Hypothalamus (tissue), 51 donors: ENCODE data around the gene CD151.
A peak's percentile ranks its signal among the peaks of the same experiment; 100 is the strongest.

Experiments used
- DNase-seq, 51 donors: peaks; one replicate each; lab custom pipeline; 2025; lab: John Stamatoyannopoulos, UW

CD151 gene

GRCh38 chr11:812390-812789, 20.4 kb upstream of the CD151 start:
- DNase-seq = no peak

GRCh38 chr11:813072-813455, 19.7 kb upstream of the CD151 start:
- no peak for DNase-seq

DNA sequence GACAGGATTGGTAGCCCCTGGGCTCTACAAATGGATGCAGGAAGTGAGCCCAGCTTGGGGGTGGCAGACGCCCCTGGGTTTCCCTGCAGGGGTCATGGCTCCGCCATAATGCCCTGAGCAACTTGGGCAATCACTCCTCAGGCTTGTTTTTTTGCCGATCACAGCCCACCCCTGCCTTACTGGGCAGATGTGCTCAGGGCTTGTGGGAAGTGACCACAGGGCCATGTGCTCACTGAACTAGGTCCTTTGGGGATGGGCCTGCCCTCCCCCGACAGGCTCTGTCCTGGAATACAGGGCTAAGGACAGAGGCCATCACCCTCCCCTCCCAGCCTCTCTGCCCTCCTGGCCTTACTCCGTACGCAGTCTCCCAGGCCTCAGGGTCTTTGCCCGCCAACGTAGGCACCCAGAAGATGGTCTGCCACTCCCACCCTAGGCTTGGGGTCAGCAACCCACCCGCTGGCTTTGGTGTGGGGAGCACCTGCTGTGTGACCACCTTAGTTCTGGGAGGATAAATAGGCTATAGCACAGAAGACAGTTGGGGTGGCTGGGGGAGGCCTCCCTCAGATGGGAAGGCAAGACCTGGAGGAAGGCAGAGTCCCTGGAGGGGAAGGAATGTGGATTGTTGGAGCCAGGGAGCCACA, 19.2 kb upstream of the CD151 start:
- no peak for DNase-seq

GRCh38 chr11:815675-816432, 16.9 kb upstream of the CD151 start:
- no peak for DNase-seq

DNA sequence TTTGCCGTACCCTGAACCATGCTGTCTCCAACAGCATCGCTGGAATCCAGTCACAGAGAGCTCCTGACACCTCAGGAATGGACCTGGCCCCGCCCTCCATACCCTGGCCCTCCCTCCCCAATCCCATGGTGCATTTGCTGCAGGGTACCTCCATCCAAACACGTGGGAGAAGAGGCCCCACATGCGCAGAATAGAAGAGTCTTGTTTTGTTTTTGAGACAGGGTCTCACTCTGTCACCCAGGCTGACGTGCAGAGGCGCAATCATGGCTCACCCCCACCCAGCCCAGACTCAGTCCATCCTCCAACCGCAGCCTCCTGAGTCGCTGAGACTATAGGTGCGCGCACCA, 16.3 kb upstream of the CD151 start:
- no peak for DNase-seq

DNA sequence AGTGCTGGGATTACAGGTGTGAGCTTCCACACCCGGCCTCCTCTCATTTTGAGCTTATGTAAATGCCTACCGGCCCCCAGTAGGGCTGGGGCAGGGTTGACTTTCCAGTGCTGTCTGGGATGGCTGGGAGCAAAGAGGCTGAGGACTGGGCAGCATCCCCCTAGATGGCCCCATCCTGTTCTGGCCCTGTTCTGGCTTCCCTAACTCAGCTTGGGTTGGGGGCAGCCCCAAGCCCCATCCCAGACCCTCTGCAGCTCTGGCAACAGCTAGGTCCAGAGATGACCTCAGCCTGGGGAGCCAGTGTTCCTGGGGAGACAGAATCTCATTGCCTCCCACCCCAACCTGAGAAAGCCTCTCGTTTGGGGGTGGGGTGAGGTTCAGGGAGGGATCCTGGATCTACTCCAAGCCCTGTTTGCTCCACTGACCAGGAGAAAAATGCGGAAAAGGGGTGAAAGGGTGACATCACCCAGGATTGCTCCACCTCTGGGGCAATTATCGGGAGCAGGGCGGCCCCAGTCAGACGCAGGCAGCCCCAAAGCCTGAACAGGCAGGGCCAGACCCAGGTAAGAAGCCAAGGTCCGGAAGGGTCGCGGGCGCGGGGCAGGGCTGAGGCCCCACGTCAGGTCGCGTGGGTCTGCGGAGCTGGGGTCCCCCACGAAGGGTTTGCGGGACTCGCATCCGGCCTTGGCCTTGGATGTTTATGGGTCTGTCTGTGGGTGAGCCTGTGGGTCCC, 14.2 kb upstream of the CD151 start, which contains the start of gene PNPLA2:
TSS of gene PNPLA2 (plus strand) at position 519 of the 733 bp plus-strand sequence. CDS start 805 bp downstream, outside the sequence.
- DNase-seq = no peak

DNA sequence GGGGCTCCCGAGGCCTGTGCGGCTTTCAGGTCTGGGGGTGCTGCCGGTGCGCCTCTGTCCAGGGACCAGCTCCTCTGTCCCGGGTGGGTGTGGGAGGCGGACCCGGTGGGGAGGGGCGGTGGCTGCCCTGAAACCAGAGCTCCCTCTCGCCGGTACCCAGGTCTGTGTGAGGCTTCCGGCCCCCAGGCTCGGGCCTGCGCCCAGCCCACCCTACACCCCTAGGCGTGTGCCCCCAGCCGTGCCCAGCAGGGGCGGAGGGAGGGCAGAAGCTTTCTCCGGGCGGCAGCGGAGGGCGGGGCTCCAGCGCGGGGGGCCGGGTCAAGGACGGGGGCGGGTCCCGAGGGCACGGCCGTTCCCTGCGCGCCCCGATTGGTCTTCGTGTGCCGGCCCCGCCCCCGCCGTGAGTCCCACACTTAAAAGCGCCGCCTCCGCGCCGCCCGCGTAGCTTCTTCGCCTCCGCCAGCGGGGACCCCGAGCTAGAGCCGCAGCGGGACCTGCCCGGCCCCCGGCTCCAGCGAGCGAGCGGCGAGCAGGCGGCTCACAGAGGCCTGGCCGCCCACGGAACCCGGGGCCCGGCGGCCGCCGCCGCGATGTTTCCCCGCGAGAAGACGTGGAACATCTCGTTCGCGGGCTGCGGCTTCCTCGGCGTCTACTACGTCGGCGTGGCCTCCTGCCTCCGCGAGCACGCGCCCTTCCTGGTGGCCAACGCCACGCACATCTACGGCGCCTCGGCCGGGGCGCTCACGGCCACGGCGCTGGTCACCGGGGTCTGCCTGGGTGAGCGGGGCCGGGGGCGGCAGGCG, 13.4 kb upstream of the CD151 start:
- peak in 50 of 51 donors; percentile 32 to 95 (median 84) for DNase-seq

GRCh38 chr11:819943-820649, 12.7 kb upstream of the CD151 start:
- DNase-seq = peak in 37 of 51 donors; percentile 22 to 75 (median 58)

DNA sequence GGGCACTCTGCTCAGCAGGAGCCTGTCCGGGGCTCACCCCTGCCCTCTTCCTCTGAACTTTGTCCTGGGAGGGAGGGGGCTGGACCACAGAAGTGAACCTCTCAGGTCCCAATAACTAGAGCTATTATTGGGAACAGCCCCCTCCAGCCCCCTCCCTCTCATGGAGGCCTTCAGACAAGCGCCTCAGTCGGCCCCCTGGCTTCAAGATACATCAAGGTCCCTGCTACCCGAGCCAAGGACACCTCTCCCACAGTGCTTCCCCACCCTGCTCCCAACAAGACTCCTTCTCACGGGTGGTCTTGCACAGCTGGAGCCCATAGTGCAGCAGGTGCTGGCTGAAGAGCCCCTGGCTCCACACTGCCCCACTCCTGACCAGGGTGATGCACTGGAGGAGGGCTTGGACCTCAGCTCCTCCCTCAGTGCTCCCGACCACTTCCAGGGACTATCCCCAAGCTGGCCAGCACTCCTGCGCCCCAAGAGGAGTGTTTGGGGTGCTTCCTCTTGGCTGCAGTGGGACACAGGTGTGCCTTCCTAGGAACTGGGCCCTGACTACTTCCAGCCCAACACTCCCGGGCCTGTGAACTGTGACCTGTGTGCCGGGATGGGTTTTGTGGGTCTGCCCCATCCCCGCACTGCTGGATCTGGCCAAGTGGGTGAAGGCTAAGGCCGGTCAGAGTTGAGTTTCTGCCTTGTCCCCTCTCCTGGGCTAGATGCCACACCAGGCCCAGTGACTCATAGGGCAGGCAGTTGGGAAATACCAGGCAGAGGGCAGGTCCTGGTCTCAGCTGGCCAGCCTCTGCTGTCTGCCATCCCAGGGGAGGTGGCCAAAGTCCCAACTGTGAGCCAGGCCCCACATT, 11.9 kb upstream of the CD151 start:
- DNase-seq = peak in 16 of 51 donors; percentile 19 to 82 (median 52)

GRCh38 chr11:821512-822371, 11.0 kb upstream of the CD151 start:
- DNase-seq = peak in 9 of 51 donors; percentile 12 to 46 (median 20)

DNA sequence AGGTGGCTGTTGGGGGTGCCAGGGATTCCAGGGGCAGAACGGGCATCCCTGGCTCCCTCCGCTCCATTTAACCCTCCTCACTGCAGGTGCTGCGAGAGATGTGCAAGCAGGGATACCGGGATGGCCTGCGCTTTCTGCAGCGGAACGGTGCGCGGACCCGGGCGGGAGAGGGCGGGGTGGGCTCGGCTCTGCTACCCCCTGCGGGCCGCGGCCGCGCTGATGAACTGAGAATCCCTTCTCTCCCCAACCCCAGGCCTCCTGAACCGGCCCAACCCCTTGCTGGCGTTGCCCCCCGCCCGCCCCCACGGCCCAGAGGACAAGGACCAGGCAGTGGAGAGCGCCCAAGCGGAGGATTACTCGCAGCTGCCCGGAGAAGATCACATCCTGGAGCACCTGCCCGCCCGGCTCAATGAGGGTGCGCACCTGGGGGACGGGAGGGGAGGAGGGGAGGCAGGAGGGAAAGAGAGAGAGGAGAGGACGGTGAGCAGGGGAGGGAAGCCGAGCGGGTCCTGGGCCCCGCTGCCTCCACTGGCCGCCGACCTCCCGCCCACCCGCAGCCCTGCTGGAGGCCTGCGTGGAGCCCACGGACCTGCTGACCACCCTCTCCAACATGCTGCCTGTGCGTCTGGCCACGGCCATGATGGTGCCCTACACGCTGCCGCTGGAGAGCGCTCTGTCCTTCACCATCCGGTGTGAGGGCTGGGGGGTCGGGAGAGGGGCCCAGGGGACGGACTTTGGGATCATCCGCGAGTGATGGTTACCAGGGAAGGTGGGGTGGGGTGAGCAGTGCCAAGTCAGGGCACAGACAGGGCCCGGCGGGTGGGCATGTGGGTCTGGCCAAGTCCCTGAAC, 9.1 kb upstream of the CD151 start:
- no peak for DNase-seq

DNA sequence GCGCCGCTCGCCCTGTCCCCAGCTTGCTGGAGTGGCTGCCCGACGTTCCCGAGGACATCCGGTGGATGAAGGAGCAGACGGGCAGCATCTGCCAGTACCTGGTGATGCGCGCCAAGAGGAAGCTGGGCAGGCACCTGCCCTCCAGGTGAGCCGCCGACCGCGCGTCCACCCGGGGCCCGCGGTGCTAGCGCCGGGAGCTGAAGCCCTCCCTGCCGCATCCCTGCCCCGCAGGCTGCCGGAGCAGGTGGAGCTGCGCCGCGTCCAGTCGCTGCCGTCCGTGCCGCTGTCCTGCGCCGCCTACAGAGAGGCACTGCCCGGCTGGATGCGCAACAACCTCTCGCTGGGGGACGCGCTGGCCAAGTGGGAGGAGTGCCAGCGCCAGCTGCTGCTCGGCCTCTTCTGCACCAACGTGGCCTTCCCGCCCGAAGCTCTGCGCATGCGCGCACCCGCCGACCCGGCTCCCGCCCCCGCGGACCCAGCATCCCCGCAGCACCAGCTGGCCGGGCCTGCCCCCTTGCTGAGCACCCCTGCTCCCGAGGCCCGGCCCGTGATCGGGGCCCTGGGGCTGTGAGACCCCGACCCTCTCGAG, 8.4 kb upstream of the CD151 start:
- DNase-seq = peak in 19 of 51 donors; percentile 16 to 63 (median 38)

- no peak for DNase-seq
These were observed 7.8 kb upstream of the CD151 start for GRCh38 chr11:824942-825341.

DNA sequence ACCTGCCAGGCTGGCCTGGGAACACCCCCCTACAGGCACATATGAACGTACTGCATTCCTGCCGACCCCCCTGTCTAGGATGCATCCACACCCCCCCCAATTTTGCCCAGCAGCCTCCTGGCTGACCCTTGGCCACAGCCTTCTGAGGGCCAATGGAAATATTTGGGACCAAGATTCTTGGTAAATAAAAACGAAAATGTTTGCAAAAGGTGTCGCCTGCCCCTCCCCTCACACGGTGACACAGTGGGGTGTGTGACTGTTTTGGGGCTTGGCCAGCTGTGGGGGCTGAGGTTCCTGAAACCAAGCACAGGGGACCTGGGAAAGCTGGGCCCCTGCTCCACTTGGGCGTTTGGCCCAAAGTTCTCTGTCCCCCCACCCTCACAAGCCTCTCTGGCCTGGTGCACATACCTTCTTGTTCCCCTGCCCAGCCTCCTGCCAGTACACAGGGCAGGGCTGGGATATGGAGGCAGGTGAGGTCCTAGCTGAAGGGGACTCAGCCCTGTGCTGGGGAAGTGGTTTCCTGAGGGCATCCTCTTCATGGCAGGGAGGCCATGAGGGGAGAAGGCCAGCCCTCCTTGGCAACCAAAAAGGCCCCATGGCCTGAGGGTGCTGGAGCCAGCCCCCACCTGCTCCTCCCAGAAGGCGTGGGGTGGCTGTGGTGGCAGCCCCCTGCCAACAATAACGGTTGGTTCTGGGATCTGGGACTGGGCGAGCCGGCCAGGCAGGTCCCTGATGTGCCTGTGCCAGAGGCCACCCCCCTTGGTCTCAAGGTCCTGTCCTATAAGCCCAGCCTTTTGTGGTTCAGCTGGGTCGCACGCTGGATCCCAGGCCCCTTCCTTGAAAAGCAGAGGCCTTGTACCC, 7.2 kb upstream of the CD151 start:
- no peak for DNase-seq

DNA sequence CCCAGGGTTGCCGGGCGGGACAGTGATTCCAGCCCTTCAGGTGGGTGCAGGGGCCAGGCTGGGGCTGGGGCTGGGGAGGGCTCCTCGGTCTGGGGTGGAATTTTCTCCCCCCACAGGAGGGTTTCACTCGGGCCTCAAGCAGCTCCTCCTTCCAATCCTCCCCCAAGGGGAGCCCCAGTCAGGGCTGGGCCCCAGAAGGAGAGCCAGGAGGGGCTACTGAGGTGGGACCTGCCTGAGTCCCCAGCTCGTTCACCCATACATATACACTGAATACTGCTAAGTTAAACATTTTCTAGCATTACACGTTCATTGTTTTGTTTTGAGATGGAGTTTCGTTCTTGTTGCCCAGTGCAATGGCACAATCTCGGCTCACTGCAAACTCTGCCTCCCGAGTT, 6.5 kb upstream of the CD151 start:
- DNase-seq = no peak

DNA sequence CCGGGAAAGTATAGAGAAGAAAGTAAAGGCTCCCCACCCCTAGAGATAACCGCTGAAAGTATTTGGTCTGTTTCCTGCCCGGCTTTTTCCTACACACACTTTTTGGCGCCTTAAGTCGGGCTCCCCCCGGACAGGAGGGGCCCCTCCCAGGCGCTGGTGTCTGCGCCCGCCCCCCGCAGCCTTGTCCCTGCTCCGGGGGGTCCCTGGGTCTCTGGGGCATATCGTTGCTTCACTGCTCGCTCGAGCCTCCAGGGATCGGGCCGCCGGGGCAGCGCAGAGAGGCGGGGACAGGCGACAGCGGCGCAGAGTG, 6.0 kb upstream of the CD151 start:
- DNase-seq = no peak
